ENCODE results near the gene HSPB2.
A peak's percentile ranks its signal among the peaks of the same experiment; 100 is the strongest.
"Not testable (repeated sequence)": the region's sequence is repeated elsewhere in the genome, so short reads cannot be mapped to it uniquely, and the experiment has no call there.

The HSPB2 gene

GRCh38 chr11:111912535-111912934, at the start of gene HSPB2:
Gene HSPB2 (plus strand): TSS chr11:111912734. CDS start chr11:111912830, 96 bp downstream.
- no peak for DNase-seq (ENCODE audit: low read depth)

DNA sequence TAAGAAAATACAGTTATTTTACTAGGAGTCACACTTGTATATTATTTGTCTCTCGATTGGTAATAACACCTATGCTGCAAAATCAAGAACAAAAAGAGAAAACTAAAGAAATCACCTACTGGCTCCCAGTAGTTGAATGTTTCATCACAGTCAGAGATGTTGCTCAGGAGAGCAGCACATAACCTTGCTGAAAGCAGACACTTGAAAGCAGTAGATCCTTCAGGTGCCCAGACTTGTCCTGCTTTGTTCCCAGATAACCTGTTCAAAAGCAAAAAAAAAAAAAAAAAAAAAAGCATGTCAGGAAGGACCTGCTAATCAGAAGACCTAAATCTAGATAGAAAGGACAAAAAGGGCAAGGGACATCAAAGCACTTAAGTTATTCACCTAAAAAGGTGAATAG, 42.4 kb upstream of the HSPB2 start:
- no peak for DNase-seq (ENCODE audit: low read depth)

DNA sequence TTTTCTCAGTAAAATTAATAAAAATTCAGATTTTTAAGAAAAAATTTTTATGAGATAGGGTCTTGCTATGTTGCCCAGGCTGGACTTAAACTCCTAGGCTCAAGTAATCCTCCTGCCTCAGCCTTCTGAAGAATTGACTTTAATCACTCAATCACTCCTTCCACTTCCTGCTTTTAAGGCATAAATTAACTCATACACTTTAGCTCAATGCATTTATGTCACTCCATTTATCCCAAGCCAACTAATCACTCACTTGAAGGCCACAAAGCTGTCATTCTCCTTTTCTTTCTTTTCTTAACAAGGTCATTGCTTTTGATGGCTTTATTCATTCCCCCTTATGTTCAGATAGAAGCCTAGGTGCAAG, 42.0 kb upstream of the HSPB2 start:
- DNase-seq (ENCODE audit: low read depth) = no peak

DNA sequence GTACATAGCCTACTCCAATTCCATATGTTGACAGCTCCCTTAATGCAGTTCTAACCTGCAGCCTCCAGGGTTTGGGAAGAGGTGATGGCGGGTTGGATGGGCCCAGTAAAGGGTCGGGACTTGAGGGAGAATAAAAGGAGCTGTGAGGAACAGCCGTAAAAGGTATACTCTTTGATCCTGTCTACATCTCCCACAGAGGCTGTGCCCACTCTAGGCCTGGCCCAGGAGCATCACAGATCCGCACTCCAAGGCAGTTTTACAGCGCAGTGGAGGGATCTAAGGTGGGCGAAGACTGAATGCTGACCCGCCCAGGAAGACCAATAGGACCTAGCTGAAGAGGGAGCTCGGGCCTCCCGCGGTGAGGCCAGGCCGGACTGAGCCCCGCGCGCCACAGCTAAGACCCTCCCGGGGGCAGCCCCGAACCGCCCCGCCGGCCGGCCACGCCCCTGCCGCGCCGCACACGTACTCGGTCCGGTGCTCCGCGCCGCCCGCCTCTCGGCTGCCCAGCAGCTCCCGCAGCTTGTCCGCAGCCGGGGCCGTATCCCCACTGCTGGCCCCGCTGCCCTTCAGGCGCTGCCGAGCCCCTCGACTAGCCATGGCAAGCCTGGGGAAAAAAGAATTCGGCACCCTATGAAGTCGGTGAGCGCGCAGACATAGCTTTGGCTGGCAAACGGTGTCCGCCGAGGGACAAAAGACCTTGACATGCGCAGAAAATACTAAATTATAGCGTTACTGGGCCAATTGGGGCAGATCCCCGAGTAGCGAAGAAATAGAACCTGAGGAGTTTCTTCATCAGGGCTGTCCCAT, 41.4 kb upstream of the HSPB2 start, which contains the start of gene ALG9:
TSS of gene ALG9 (minus strand) at position 696 of the 807 bp plus-strand sequence. CDS start at position 597, 99 bp downstream.
- DNase-seq (ENCODE audit: low read depth) = peak; percentile 88

DNA sequence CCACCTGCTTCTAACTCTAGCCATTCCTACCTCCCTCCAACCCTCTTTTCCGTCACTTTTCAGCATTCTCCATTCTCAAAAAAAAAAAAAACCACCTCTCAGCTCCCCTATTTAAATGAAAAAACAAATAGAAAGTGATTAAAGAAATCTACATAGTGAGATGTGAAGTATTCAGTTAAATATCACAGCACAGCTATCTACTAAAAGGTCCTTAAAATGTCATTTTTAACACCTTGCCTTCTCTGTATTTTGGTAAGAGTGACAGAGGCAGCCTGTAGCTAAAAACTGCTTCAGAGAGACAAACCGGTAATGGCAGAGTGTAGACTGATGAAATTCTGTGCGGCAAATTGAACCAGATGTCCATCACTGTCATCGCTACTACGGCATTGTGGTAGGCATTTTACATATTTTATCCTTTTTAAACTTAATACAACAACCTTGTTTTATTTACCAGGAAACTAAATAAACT, 40.8 kb upstream of the HSPB2 start:
- DNase-seq (ENCODE audit: low read depth) = no peak

DNA sequence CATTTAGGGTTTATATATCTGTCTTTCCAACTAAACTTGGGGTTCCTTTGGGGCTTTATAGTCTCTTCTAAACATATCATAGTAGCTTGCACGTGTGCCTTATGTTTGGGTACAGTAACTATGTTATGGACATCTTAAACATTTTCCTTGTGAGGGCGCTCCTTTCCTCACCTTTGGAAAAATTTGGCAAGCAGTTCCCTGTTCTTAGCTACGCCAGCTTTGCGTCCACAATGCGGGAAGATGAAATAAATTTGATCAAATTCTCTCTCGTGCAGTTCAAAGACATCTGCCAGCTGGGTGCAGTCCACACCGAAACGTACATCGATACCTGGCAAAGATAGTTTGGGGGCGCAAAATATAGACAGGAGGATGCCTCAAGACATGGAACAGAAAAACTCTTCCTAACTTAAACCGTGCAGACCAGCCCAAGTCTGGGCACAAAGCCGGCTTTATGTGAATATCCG, 34.1 kb upstream of the HSPB2 start:
- peak; percentile 1 for DNase-seq (ENCODE audit: low read depth)

DNA sequence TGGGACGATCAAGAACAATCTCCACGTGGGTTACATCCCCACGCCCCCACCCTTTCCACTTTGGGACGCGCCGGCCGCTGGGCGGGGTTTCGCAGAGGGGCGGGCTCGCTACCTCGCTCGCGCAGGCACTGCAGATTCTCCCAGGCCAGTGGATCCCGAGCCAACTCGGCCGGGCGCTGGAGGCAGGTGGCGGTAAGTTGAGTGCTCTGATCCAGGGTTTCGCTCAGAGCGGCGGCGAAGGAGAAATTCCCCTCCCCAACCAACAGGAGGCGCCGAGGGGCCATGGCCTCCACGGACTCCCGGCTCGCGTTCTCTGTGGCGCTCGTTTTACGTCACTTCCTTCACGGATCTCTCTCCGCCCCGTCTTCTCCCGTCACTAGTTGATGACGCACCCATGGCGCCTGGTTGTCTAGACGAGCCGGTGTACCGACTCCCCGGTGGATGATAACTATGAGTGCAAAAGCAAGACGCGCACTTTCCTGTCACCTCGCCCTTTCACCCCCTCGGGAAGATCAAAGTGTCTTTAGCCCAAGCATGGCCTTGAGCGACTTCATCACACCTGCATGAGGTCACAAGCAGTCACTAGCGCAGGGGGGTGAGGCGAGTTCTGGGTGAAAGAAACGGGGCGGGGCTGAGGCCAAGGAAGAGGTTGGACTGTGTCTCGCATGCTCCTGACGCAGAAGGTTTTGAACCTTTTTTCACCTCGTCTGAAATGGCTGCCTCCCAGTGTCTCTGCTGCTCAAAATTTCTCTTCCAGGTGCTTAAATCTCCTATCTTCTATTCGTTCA, 33.5 kb upstream of the HSPB2 start, which contains the start of the genes CFAP68 and FDXACB1:
TSS of gene CFAP68 (plus strand) at position 693 of the 788 bp plus-strand sequence. CDS start at position 713, 20 bp downstream.
TSS of gene FDXACB1 (minus strand) at position 317 of the 788 bp plus-strand sequence. CDS start at position 284, 33 bp downstream.
- DNase-seq (ENCODE audit: low read depth) = peak; percentile 93

GRCh38 chr11:111879637-111879960, 32.9 kb upstream of the HSPB2 start:
- no peak for DNase-seq (ENCODE audit: low read depth)

DNA sequence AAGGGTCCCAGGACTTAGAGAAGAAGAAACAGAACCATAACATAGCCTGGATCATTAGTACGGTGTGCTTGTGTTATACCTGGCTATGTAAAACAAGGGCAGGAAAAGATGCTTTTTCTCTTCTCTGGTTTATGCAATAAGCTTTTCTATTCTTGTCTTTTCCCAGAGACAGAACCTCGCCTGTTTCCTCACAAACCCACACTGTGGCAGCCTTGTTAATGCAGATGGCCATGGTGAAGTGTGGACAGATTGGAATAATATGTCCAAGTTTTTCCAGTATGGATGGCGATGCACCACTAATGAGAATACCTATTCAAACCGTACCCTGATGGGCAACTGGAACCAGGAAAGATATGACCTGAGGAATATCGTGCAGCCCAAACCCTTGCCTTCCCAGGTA, 30.3 kb upstream of the HSPB2 start:
- DNase-seq (ENCODE audit: low read depth) = no peak

GRCh38 chr11:111885053-111885452, 27.5 kb upstream of the HSPB2 start:
- DNase-seq (ENCODE audit: low read depth) = not testable (repeated sequence)

DNA sequence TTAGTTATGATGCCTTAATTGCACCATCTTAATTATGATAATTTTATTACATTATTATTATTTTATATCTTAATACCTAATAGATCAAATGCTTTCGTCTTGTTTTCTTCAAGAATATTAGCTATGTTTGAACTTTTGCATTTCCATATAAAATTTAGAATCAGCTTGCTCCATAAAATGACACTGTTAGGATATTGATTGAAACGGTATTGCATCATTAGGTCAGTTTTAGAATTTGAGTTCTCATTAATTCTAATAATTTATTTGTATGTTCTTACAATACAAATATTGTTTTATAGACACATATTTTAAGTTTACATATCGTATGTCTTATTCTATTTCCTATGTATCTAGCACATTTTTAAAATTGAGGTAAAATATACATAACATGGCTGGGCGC, 26.5 kb upstream of the HSPB2 start:
- no peak for DNase-seq (ENCODE audit: low read depth)

- peak; percentile 38 for DNase-seq (ENCODE audit: low read depth)
Observed at GRCh38 chr11:111886844-111887243, 25.7 kb upstream of the HSPB2 start.

- DNase-seq (ENCODE audit: low read depth) = no peak
Observed at GRCh38 chr11:111905411-111905810, 7.1 kb upstream of the HSPB2 start.

DNA sequence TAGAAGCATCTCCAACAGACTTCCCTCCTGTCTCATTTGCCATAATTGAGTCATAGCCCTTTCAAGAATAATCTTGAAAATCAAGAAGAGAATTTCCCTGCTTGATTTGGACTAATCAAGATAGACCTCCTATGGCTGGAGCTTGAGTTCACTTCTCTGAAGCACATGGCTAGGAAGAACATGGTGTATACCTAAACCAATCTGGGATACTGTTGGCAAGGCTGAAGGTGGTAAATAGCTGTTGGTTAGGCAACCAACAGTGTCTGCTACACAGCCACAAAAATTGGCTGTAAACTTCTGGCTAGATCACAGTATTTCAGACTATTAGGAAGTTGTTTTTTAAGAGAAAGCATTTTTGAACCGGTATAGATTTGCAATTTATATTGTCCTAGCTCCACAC, 5.9 kb upstream of the HSPB2 start:
- no peak for DNase-seq (ENCODE audit: low read depth)

- DNase-seq (ENCODE audit: low read depth) = no peak
Observed at GRCh38 chr11:111908639-111909305, 3.8 kb upstream of the HSPB2 start.

DNA sequence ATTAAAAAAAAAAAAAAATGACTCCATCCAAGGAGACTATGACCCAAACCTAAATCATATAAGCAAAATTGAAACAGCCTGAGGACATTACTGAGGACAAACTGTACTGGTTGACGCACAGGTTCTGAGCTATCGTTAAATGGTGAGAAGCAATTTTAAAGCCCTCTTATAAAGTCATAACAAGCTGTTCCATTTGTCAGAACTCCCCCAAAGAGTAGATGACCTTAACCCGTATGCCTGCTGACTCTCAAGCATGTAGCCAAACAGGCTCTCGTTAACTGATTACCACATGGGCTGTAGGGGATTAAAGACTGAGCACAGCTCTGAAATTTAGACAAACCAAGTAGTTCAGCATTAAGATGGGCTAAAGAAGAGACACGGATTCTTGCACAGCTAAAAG, 3.2 kb upstream of the HSPB2 start:
- DNase-seq (ENCODE audit: low read depth) = no peak

GRCh38 chr11:111910676-111911562, 1.6 kb upstream of the HSPB2 start:
- DNase-seq (ENCODE audit: low read depth) = no peak

DNA sequence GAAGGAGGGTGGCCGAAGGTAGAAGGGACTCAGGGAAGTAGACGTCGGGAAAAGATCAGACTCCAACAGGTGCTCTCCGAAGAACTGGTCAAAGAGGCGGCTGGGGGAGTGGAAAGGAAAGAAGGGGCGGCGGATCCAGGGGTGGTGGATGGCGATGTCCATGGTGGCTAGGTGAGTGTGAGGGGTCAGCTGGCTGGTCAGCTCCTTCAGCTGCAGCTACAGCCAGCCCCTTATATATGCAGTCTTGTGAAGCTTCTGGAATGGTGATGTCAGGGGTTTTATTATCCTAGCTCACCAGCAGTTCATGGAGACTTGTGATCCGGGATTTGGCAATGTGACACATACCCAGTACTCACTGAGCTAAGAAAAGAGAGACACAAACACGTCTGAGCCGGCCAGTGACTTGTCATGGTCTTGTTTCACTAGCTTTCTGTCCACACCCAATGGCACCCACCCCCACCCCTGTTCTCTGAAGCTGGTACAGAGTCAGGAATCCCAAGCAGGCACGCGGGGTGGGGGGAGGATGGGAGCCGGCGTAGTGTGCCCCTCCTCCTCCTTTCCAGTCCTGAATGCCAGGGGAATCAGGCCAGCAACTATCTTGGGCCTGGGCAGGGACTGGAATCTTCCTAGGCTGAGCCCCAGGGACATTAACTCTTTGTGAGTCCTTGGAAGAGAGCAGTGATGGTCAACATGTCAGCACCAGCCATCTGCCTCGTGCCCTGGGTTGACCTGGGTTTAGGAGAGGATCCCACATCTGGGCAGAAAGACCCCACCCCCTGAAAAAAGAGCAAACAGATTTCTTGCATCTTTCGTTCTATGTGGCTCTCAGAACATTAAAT, 752 bp upstream of the HSPB2 start, which contains the start of gene CRYAB:
TSS of gene CRYAB (minus strand) at position 208 of the 839 bp plus-strand sequence. CDS start at position 162, 46 bp downstream.
- peak; percentile 90 for DNase-seq (ENCODE audit: low read depth)

DNA sequence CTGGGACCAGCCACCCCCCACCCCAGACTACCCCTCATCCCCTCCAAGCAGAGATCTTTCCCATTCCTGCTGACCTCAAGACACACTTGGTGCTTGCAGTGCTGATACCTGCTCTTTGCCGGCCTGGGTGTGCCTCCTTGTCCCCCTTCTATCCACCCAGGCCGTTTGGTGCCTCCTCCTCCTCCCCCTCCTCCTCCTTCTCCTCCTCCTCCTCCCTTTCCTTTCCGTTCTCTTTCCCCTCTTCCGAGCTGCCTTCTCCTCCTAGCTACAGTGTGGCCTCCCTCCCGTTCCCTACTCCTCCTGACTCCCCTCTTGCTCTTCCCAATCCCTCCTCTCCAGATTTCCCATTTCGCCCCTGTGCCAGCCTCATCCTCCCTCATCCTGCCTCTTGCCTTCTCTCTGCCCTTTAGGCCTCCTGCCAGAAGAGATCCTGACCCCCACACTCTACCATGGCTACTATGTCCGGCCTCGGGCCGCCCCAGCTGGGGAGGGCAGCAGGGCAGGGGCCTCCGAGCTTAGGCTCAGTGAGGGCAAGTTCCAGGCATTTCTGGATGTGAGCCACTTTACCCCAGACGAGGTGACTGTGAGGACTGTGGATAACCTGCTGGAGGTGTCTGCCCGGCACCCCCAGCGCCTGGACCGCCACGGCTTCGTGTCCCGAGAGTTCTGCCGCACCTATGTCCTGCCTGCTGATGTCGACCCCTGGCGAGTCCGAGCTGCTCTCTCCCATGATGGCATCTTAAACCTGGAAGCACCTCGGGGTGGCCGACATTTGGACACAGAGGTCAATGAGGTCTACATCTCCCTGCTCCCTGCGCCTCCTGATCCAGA, 712 bp downstream of the HSPB2 start:
- DNase-seq (ENCODE audit: low read depth) = no peak
